22Rv1 (cell line): ENCODE results near the gene SEPTIN3.

Experiments
- ZFX ChIP-seq: fragments of 450-650 bp; IDR thresholded peaks from 2 replicates; pipeline ENCODE4 v1.6.1; 2017; ENCODE audit warnings: antibody characterized with exemption, borderline replicate concordance
- TF ChIP-seq, protein P1 (sequence below): fragments of 450-650 bp; IDR thresholded peaks from 2 replicates; pipeline ENCODE4 v1.5.1; 2017; ENCODE audit warnings: mild to moderate bottlenecking

DNA sequence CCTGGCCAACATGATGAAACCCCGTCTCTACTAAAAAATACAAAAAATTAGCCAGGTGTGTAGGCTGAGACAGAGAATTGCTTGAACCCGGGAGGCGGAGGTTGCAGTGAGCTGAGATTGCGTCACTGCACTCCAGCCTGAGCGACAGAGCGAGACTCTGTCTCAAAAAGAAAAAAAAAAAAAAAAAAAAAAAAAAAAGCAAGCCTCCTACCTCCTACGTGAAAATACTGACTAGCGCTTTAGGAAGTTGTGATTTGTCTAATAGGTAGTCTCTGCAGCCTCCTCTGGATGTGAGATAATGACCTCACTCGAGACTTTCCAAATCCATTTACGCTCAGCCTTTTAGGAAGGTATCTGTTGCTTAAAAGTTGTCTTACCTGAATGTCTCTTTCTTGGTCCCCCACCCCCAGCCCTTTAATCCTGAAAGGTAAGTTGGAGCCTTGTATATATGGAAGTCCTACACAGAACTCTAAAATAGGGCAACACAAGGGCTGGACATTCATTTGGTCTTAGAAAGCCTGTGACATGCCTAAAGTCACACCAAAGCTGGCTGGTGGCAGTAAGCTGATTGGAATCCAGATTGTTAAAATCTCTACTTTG, 5.5 kb downstream of the SEPTIN3 start:
- TF ChIP-seq, protein P1, sequence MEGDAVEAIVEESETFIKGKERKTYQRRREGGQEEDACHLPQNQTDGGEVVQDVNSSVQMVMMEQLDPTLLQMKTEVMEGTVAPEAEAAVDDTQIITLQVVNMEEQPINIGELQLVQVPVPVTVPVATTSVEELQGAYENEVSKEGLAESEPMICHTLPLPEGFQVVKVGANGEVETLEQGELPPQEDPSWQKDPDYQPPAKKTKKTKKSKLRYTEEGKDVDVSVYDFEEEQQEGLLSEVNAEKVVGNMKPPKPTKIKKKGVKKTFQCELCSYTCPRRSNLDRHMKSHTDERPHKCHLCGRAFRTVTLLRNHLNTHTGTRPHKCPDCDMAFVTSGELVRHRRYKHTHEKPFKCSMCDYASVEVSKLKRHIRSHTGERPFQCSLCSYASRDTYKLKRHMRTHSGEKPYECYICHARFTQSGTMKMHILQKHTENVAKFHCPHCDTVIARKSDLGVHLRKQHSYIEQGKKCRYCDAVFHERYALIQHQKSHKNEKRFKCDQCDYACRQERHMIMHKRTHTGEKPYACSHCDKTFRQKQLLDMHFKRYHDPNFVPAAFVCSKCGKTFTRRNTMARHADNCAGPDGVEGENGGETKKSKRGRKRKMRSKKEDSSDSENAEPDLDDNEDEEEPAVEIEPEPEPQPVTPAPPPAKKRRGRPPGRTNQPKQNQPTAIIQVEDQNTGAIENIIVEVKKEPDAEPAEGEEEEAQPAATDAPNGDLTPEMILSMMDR = no peak
- TF ChIP-seq ZFX = no peak
